DMS153 treated with DMSO at 0.1 percent for 48 hours (cell line): ENCODE results near the gene AMMECR1.
A peak's percentile ranks its signal among the peaks of the same experiment; 100 is the strongest.
"Not testable (repeated sequence)": the region's sequence is repeated elsewhere in the genome, so short reads cannot be mapped to it uniquely, and the experiment has no call there.

ENCODE experiments used
- DNase-seq: peaks from one replicate; lab custom pipeline; 2025; ENCODE audit not compliant: unreplicated experiment; lab: John Stamatoyannopoulos, UW

The AMMECR1 gene

DNA sequence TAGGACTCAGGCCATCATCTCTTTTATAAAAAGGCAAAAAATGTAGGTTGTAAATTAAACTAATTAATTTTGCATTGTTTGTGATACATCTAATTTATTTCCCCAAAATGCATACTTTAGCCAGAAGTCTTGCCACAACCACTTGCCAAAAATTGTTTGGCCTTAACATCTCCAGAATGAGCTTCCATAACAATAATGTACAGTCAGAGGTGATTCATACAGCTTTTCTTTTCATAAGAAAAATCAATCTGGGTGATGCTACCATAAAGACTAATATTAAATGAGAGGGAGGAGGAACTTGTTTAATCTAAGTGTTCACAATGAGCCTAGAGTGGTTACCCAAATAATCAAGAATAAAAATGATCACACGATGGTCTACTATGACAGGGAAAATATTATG is 59.3 kb downstream of the AMMECR1 start:
- DNase-seq: no peak

DNA sequence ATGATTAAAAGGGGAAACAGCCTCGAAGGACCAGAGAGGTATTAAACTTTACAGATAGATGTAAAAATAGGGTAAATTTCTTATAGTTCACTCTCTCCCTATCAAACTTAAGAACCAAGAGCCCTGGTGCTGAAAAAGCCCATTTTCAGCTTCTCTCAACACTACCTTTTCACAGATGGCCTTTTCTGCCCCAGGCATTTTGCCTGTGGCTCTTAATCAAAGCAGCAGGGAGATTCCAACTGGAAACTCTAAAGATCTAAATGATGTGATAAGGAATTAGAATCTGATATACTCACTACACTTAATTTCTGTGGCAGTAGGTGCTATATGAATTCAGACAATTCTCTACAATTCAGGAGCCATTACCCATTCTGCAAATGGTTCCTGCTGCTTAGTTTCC is 60.0 kb downstream of the AMMECR1 start:
- DNase-seq: no peak

DNA sequence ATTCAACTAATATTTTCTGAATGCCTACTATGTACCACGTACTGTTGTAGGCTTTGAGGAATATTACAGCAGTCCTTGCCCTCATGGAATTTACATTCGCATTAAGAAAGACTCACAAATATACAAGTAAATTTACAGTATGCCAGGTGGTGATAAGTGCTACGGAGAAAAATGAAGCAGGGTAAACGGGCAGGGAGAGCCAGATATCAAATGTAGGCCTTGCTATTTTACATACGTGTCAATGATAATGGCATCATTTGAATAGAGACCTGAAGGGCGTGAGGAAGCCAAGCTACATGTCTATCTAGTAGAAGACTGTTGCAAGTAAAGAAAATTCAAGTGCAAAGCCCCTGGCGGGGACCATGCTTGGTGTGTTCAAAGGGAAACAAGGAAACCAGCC is 65.2 kb downstream of the AMMECR1 start:
- DNase-seq: no peak

DNA sequence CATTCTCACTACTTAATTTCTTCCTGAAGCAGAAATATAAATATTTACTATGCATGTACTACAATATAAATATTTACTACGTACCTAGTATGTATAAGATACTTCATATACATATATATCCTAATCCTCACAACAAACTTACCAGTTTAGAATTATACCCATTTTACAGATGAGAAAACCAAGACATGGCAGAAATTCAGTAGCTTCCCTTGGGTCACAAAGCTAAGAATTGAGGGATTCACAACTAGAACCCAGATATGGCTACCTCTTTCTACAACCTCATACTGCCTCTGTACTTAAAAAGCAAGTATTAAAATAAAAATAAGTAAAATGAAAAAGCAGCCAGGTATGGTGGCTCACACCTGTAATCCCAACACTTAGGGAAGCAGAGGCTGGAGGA is 65.9 kb downstream of the AMMECR1 start:
- no peak for DNase-seq

DNA sequence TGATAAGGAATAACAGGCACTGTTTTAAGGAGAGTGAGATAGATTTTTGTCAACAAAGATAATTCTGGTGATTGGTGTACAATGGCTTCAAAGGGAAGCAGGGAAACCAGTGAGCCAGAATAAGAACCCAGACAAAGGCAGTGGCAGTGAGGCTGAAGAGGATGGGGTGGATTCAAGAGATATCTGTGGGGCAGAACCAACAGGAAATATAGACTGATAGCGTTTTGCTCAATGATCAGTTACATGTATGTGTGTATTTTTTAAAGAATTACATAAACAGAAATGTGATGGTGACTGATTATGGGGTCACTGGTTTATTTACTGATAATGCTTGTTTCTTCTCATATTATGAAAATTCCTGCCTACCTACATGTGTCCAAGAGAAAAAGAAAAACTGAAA is 66.4 kb downstream of the AMMECR1 start:
- no peak for DNase-seq

DNA sequence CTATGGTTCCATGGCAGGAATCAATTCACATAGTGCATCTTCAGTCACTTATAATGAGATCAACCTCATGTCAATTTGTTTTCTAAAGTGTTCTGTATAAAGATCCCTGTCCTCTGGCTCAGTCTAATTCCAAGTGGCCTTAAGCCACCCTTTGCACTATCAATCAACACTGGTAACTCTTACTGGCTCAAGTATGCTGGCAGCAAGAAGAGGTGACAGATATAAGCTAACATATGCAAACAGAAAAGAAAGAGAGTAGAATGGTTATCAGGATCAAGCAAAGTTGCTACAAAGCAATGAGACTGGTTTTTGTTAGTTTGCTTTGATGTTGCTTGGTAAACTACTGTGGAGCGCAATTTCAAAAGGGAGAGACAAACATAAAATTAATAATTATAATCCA is 67.0 kb downstream of the AMMECR1 start:
- DNase-seq: no peak

DNA sequence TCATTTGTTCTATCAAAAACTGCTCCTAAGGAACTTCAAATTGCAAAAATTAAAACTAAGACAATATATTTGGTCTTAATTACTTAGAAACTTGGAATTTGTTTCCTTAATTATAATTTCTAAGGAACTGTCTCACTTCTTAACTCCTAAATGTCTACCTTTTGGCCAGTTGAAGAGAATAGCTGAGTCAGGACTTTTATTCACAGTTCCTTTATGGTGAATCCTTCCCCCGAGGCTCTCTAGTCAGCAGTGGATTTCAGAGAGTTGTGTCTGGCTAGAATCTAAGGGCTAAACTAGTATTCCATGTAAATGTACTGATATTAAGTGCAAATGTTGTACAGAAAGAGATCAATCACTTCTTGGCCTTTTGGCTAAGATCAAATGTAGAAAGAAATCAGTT is 69.3 kb downstream of the AMMECR1 start:
- no peak for DNase-seq

DNA sequence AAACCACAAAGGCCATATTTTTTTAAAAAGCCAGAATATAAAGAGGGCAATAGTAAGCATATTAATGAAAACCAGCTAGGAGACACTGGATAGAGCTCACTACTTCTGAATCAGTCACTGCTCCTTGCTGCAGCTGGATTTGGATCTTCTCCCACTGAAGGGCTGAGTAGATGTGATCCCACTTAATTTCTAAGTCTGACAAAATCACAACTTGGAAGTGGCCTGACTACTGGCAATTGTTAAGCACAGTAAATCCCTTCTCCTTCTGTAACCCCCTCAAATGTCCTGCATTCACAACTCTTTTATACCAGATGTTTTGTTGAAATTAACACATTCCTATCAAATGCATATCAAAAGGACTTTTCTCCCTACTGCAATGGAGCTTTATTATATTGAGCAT is 72.9 kb downstream of the AMMECR1 start:
- no peak for DNase-seq

DNA sequence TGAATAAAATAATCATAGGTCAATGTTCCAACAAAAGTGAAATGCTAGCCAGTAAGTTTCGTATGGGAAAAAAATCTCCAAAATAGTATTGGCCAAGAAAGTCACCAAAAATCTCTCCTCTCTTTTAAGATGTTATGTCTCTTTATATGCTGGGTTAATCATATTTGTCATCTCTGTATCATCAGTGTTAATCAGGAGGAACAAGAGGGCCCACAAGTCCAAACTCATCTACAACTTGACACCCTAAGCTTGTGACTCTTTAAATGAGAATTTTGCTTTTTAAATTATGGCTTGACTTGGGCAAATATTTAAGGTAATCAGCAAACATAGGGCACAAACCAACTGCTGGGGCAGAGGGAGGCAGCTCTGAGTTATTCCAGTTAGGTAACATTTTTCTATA is 75.5 kb downstream of the AMMECR1 start:
- no peak for DNase-seq

DNA sequence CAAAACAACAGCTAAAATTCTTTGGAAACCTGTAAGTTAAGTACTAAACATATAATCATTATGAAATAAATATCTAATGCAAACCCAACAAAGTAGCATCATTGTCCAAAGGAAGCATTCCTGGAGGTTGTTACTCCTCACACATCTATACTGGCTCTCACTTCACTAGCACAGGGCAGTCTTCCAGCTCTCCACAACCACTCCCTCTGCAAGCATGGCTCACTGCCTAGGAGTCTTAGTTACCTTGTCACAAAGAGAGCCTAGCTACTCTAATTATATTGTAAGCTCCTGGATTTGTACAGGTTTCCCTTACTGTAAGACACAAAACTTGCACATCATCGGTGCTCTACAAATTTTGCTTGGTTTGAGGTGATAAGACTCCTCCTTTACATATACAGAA is 76.1 kb downstream of the AMMECR1 start:
- DNase-seq: no peak

DNA sequence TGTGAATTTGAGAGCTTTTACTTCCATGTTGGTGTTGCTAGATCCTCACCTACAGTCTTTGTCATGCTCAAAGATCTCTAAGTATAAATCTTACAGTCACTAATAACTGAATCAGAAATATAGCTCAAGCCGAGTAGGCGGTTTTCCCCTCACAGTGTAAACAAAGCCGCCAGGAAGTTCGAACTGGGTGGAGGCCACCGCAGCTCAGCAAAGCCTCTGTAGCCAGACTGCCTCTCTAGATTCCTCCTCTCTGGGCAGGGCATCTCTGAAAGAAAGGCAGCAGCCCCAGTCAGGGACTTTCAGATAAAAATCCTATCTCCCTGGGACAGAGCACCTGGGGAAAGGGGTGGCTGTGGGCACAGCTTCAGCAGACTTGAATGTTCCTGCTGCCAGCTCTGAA is 79.6 kb downstream of the AMMECR1 start:
- DNase-seq: not testable (repeated sequence)

DNA sequence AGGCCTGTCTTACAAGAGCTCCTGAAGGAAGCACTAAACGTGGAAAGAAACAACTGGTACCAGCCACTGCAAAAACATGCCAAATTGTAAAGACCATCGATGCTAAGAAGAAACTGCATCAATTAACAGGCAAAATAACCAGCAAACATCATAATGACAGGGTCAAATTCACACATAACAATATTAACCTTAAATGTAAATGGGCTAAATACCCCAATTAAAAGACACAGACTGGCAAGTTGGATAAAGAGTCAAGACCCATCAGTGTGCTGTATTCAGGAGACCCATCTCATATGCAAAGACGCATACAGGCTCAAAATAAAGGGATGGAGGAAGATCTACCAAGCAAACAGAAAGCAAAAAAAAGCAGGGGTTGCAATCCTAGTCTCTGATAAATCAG is 86.4 kb downstream of the AMMECR1 start:
- not testable (repeated sequence) for DNase-seq

DNA sequence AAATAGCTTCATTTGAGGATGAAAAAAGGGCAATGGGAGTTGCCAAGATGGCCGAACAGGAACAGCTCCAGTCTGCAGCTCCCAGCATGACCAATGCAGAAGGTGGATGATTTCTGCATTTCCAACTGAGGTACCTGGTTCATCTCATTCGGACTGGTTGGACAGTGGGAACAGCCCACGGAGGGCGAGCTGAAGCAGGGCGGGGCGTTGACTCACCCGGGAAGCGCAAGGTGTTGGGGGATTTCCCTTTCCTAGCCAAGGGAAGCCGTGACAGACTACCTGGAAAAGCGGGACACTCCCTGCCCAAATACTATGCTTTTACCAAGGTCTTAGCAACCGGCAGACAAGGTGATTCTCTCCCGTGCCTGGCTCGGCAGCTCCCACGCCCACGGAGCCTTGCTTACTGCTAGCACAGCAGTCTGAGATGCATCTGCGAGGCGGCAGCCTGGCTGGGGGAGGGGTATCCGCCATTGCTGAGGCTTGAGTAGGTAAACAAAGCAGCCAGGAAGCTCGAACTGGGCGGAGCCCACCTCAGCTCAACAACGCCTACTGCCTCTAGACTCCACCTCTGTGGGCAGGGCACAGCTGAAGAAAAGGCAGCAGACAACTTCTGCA is 88.3 kb downstream of the AMMECR1 start:
- peak; percentile 10 for DNase-seq

DNA sequence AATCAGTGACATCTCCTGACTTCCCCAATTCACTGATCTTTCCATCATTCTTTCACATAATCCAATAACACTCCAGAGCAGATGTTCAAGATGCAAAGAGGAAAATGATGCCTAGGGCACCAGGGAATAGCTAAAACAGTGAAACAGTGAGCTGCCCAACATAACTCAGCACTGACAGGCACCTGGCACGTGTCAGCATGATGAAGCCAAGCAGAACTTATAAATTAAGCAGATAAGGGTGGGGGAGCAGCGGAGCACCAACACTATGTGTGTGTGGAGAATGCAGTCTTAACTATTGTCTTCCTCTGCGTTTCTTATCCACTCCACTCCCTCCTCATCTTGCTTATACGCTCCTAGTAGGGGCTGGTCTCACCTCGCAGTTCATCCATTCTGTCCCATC is 89.4 kb downstream of the AMMECR1 start:
- no peak for DNase-seq

DNA sequence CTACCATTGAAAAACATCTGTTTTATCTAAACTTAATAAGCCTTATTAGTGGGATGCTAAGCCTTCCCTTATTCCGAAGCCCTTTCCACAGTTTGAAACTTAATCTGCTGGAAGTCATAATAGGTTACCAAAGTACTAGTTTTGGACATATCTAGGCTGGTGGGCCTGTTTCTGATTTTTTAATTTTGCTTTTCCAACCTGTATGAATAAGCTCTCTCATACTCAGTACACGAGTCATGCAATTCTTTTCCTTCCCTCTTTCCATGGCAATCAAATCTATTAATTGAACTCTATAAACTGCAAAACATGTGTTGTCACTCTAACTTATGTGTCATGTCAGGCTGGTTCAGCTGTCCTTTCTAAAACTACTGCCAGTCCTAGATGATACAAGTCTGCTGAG is 91.0 kb downstream of the AMMECR1 start:
- DNase-seq: no peak

DNA sequence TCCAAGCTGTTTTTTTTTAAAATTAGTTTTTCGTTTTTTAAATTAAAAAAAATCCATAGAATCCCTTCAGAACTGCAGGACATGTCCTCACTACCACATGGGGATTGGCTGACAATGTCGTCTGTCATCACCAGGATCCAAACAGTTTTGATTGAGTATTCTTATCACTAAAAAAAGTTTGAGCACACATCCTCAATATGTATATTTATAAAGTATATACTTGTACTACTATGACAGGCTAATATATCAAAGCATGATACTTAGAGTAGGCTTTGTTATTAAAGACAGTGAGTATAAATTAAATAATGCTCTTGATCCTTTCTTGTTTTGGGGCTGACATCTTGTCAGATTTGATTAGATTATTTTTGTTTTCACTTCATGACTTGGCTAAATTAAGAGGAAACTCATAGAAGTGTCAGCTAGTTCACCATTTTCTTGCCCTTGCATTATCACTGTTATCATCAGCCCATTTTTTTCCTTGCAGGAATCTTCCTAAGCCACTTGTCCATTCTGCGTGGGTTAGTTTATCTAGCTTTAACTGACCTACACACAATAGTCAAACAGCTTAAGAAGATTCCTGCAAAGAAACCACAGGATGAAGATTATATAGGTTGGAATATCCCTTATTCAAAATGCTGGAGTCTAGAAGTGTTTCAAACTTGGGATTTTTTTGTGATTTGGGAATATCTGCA is 92.8 kb downstream of the AMMECR1 start:
- DNase-seq: no peak

DNA sequence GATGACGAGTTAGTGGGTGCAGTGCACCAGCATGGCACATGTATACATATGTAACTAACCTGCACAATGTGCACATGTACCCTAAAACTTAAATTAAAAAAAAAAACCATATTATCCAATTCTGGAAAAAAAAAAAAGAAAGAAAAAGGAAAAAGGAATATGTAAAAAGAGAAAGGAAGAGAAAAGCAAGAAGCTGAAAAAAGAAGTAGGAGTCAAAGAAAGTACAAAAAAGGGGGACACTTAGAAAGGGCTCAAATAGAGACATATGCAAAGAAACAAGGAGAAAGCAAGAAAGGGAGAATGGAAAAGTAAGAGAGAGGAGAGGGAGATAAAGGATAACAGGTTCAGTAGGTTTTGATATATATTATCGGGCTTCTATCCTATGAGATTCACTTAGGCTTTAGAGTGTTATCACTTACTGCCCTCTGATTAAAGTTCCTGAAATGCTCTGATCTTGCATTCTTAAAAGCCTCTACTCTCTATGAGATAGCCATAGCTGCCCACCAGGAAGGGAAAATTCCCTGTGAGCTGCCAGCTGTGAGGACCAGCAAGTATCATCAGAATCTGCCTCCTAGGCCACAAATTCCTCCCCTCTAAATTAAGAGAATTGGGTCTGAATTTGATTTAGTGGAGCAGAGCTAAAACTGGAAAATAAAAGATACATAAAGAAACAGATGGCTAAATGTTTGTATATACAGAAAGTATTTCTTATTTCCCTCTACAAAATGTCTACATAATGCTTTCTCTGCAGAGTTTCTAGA is 95.2 kb downstream of the AMMECR1 start:
- no peak for DNase-seq

DNA sequence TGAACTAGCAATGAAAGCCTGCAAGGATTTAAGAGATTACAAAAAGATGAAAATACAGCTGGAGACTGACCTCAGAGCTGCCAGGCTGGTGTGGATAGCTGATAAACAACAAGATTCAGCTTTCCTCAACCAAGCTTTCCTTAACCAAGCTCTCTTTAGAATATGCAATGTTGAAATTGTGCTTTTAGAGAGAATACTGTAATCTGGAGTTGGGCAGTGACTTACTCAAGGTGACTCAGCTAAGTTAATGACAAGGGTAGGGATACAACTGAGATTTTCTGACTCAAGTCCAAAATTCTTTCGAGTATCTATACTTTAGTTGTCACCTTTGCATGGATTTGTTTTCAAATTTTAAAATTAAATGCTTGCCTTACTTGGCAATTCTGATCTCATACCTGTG is 98.0 kb downstream of the AMMECR1 start:
- no peak for DNase-seq

DNA sequence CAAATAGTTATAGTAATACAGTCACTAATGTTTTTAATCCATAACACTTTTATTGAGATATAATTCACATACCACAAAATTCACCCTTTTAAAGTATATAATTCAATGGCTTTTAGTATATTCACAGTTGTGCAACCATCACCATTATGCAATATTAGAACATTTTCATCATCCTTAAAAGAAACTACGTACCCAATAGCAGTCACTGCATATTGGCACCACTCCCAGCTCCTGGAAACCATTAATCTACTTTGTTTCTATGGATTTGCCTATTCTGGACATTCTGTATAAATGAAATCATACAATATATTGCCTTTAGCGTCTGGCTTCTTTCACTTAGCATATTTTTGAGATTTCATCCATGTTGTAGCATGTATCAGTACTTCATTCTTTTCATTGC is 99.3 kb downstream of the AMMECR1 start:
- DNase-seq: no peak

DNA sequence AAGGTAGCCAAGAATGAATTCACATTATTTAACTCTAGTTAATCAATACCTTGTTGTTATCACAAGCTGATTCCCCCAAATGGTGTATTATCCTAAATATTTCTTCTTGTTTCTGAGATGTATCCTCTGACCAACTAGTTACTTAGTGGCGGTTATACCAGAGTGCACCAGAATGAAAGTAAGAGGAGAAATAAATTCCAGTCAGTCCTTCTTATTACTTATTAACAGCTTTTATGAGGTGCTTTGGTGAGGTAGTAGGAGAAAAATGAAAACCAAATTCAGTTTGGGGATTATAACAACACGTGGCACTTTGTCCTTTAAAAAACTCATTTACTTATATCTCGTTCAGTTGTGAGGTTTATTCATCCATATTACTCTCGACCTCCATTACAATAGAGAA is 101.9 kb downstream of the AMMECR1 start:
- no peak for DNase-seq

DNA sequence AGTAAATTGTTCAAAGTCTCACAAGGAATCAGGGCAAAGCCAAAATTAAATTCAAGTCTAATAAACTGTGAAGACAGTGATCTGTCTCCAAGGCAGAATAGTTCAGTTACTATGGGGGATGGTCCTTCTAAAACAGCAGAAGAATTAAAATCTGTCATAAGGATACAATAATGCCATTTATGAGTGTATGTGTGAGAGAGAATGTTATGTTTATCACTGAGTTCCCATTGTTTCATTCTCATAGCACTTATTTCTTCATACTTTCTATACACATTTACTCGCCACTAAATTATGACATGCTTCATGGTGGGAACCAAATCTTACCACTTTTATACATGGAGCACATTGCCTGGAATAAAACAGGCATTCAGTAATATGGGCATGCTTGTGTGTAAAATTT is 102.5 kb downstream of the AMMECR1 start:
- DNase-seq: no peak

DNA sequence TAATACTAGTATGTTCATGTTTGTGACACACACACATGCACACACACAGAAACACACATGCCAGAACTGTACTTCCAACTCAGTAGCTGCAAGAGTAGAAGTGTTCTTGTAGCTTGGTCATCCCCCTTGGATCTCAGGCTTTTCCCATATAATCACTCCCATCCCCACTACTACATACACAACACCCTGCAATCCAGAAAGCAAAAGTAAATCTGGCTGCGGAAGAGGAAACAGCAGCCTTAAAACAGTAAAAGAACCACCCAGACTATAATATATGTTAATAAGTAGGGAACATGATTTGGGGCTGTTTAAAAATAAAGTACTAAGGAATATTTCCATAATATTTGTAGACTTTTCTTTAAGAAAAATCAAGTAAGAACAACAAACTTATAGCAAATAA is 103.2 kb downstream of the AMMECR1 start:
- no peak for DNase-seq
